IMR-90 (cell line): ENCODE results near the gene OR6S1. TPM values are rescaled to one million over a fixed set of nuclear protein-coding genes. Genes with fewer than 3 reads are reported as not detected.

Source experiments
- ATAC-seq: fragments of 200-7000 bp; cut with Tn5 transposase; 2 replicates; pipeline ENCODE4 v1.9.1; 2020; ENCODE audit warnings: low read depth, mild to moderate bottlenecking, moderate library complexity
- BruUV-seq: library from RNA; stranded (reverse); fragments of 400-500 nt; replicated peaks from 2 replicates; lab custom pipeline; 2021; lab: Mats Ljungman, UMichigan
- CTCF ChIA-PET: fragments of 300-600 bp; formaldehyde crosslinking; extraction: SDS; loops from one replicate; lab custom pipeline; 2021; ENCODE audit warnings: antibody characterized with exemption; lab: Yijun Ruan, JAX
- POLR2A ChIA-PET: fragments of 300-600 bp; sonication (Branson Sonifier 250); formaldehyde crosslinking; loops from one replicate; lab custom pipeline; 2022; ENCODE audit warnings: antibody characterized with exemption; ENCODE audit not compliant: unreplicated experiment; lab: Charles Lee
- DNase-seq: peaks from one replicate; pipeline ENCODE4 v3.0.0; 2013
- H2AFZ ChIP-seq: replicated peaks from 2 replicates; pipeline ENCODE3; 2013; ENCODE audit warnings: low read length, mild to moderate bottlenecking; ENCODE audit not compliant: poor library complexity
- H2AK5ac ChIP-seq: 2 replicates; pipeline ENCODE4 v1.6.1; 2013; ENCODE audit warnings: low read depth, low read length, inconsistent platforms
- H2AK9ac ChIP-seq: replicated peaks from 2 replicates; pipeline ENCODE3; 2013; ENCODE audit warnings: mild to moderate bottlenecking, low read depth, low read length, moderate library complexity; ENCODE audit not compliant: poor library complexity
- H2BK120ac ChIP-seq: 2 replicates; pipeline ENCODE4 v1.6.1; 2013; ENCODE audit warnings: low read depth, low read length, inconsistent platforms
- H2BK15ac ChIP-seq: 3 replicates; pipeline ENCODE4 v1.6.1; 2013; ENCODE audit warnings: low read depth, low read length, inconsistent platforms
- H2BK20ac ChIP-seq: 2 replicates; pipeline ENCODE4 v1.6.1; 2013; ENCODE audit warnings: low read depth, mild to moderate bottlenecking, inconsistent platforms, low read length, moderate library complexity
- H2BK5ac ChIP-seq: 2 replicates; pipeline ENCODE4 v1.6.1; 2013; ENCODE audit warnings: mild to moderate bottlenecking, low read depth, low read length, inconsistent platforms; ENCODE audit not compliant: poor library complexity, severe bottlenecking
- H3K14ac ChIP-seq: replicated peaks from 2 replicates; pipeline ENCODE4 v1.6.1; 2013; ENCODE audit warnings: low read depth, low read length, inconsistent platforms
- H3K18ac ChIP-seq: 2 replicates; pipeline ENCODE4 v1.6.1; 2013; ENCODE audit warnings: low read depth, low read length, control low read depth
- H3K23ac ChIP-seq: 2 replicates; pipeline ENCODE4 v1.6.1; 2013; ENCODE audit warnings: low read depth, low read length, inconsistent platforms
- H3K27ac ChIP-seq: 2 replicates; pipeline ENCODE4 v1.5.1; 2013; ENCODE audit warnings: mild to moderate bottlenecking, control low read depth, low read length; ENCODE audit not compliant: insufficient read depth
- H3K27me3 ChIP-seq: 2 replicates; pipeline ENCODE4 v1.6.1; 2013; ENCODE audit warnings: low read length; ENCODE audit not compliant: control insufficient read depth, insufficient read depth
- H3K36me3 ChIP-seq: 2 replicates; pipeline ENCODE4 v1.6.1; 2013; ENCODE audit warnings: low read length, mixed read lengths; ENCODE audit not compliant: control insufficient read depth, insufficient read depth
- H3K4ac ChIP-seq: 2 replicates; pipeline ENCODE4 v1.6.1; 2013; ENCODE audit warnings: low read depth, low read length, inconsistent platforms
- H3K4me1 ChIP-seq: 2 replicates; pipeline ENCODE4 v1.6.1; 2013; ENCODE audit warnings: low read length, mixed read lengths; ENCODE audit not compliant: control insufficient read depth, insufficient read depth
- H3K4me2 ChIP-seq: 2 replicates; pipeline ENCODE4 v1.6.1; 2013; ENCODE audit warnings: low read depth, mild to moderate bottlenecking, control low read depth, low read length, moderate library complexity
- H3K4me3 ChIP-seq: 2 replicates; pipeline ENCODE4 v1.5.1; 2013; ENCODE audit warnings: low read depth, mild to moderate bottlenecking, control low read depth, low read length, moderate library complexity; ENCODE audit not compliant: insufficient read depth
- H3K56ac ChIP-seq: 2 replicates; pipeline ENCODE4 v1.6.1; 2013; ENCODE audit warnings: low read length, inconsistent platforms; ENCODE audit not compliant: insufficient read depth; ENCODE audit errors: extremely low read depth
- H3K79me1 ChIP-seq, 2 experiments: 2 replicates each; pipeline ENCODE4 v1.6.1; 2013; ENCODE audit warnings: low read length in 2 of 2, inconsistent platforms in 1 of 2, low read depth in 1 of 2
- H3K9ac ChIP-seq: 2 replicates; pipeline ENCODE4 v1.6.1; 2013; ENCODE audit warnings: low read depth, low read length, control low read depth
- H3K9me1 ChIP-seq: 2 replicates; pipeline ENCODE4 v1.6.1; 2013; ENCODE audit warnings: low read length, inconsistent platforms; ENCODE audit not compliant: insufficient read depth
- H3K9me3 ChIP-seq: 2 replicates; pipeline ENCODE4 v1.6.1; 2013; ENCODE audit warnings: low read length; ENCODE audit not compliant: control insufficient read depth, insufficient read depth
- H4K20me1 ChIP-seq: 2 replicates; pipeline ENCODE4 v1.6.1; 2013; ENCODE audit warnings: low read length, inconsistent platforms; ENCODE audit not compliant: insufficient read depth
- H4K5ac ChIP-seq: 2 replicates; pipeline ENCODE4 v1.6.1; 2013; ENCODE audit warnings: mild to moderate bottlenecking, low read depth, low read length, control low read depth
- H4K8ac ChIP-seq, 2 experiments: 2 replicates each; pipeline ENCODE4 v1.6.1; 2013; ENCODE audit warnings: low read depth in 2 of 2, low read length in 2 of 2, control low read depth in 1 of 2, inconsistent platforms in 1 of 2
- H4K91ac ChIP-seq: 2 replicates; pipeline ENCODE4 v1.6.1; 2013; ENCODE audit warnings: low read depth, low read length, inconsistent platforms; ENCODE audit not compliant: insufficient read depth
- BHLHE40 ChIP-seq: fragments of 150-350 bp; IDR thresholded peaks from 2 replicates; pipeline ENCODE4 v1.6.1; 2016; ENCODE audit warnings: mild to moderate bottlenecking, low read depth, low read length
- CEBPB ChIP-seq: IDR thresholded peaks from 2 replicates; pipeline ENCODE4 v1.6.1; 2012; ENCODE audit warnings: low read depth, low read length, improper control_type of control experiment
- CHD1 ChIP-seq: IDR thresholded peaks from 2 replicates; pipeline ENCODE4 v1.6.1; 2012; ENCODE audit warnings: low read depth, low read length, improper control_type of control experiment
- CTCF ChIP-seq: conservative IDR thresholded peaks from 2 replicates; pipeline ENCODE4 v1.5.1; 2012; ENCODE audit warnings: mild to moderate bottlenecking, low read depth, low read length, improper control_type of control experiment
- ELK1 ChIP-seq: fragments of 150-350 bp; IDR thresholded peaks from 2 replicates; pipeline ENCODE4 v1.6.1; 2016; ENCODE audit warnings: low read depth, mild to moderate bottlenecking, low read length, moderate library complexity, borderline replicate concordance
- FOS ChIP-seq: fragments of 150-350 bp; IDR thresholded peaks from 2 replicates; pipeline ENCODE4 v1.6.1; 2016; ENCODE audit warnings: low read depth, low read length
- MAFK ChIP-seq: IDR thresholded peaks from 2 replicates; pipeline ENCODE4 v1.6.1; 2012; ENCODE audit warnings: low read depth, low read length, improper control_type of control experiment
- MAZ ChIP-seq: IDR thresholded peaks from 2 replicates; pipeline ENCODE4 v1.6.1; 2012; ENCODE audit warnings: low read depth, mild to moderate bottlenecking, low read length, improper control_type of control experiment, moderate library complexity, borderline replicate concordance
- MXI1 ChIP-seq: IDR thresholded peaks from 2 replicates; pipeline ENCODE4 v1.6.1; 2012; ENCODE audit warnings: low read depth, mild to moderate bottlenecking, low read length, moderate library complexity, borderline replicate concordance
- RAD21 ChIP-seq: IDR thresholded peaks from 2 replicates; pipeline ENCODE4 v1.6.1; 2012; ENCODE audit warnings: low read length, improper control_type of control experiment
- RCOR1 ChIP-seq: IDR thresholded peaks from 2 replicates; pipeline ENCODE4 v1.6.1; 2012; ENCODE audit warnings: mild to moderate bottlenecking, low read length, improper control_type of control experiment; ENCODE audit not compliant: insufficient replicate concordance
- RFX5 ChIP-seq: IDR thresholded peaks from 2 replicates; pipeline ENCODE4 v1.8.0; 2012; ENCODE audit warnings: low read depth, mild to moderate bottlenecking, low read length, moderate library complexity
- SMC3 ChIP-seq: fragments of 150-350 bp; IDR thresholded peaks from 2 replicates; pipeline ENCODE4 v1.6.1; 2016; ENCODE audit warnings: low read depth, mild to moderate bottlenecking, antibody characterized with exemption, low read length, moderate library complexity
- WGBS, 2 experiments: methylation state at CpG; one replicate each; pipeline versions ENCODE4 v1.1.5 to v1.1.7; 2013; ENCODE audit warnings: missing lambda C conversion rate in 2 of 2; ENCODE audit not compliant: insufficient read length in 1 of 2; ENCODE audit errors: extremely low coverage in 2 of 2; 5-methylcytosine and 5-hydroxymethylcytosine counted together
- dilution Hi-C: fragments of 300-500 bp; cut with HindIII; formaldehyde crosslinking; loops from one replicate; pipeline ENCODE4 v1.14.3; 2018; ENCODE audit warnings: low sequenced_read_pairs; ENCODE audit not compliant: unreplicated experiment
- in situ Hi-C: fragments of 300-500 bp; cut with MboI; formaldehyde crosslinking; loops from 3 replicates; pipeline ENCODE4 v1.14.3; 2019; ENCODE audit warnings: low sequenced_read_pairs, inconsistent platforms, mixed read lengths
- intact Hi-C: fragments of 100-400 bp; cut with micrococcal nuclease; formaldehyde crosslinking; loops from 2 replicates; pipeline ENCODE4 v1.10.0; 2022
- polyA plus RNA-seq, 3 experiments: library from polyadenylated mRNA; depleted of rRNA; stranded (reverse); fragments of >200 nt; gene quantifications; 2 replicates each; pipeline ENCODE4 v1.2.3, GENCODE V29; 2012; ENCODE audit warnings: low replicate concordance in 1 of 3
- total RNA-seq: library from RNA; depleted of rRNA; stranded (reverse); fragments of >200 nt; gene quantifications from 2 replicates; pipeline ENCODE4 v1.2.3, GENCODE V29; 2012

The OR6S1 gene
- total and polyA plus RNA-seq, 2 of the 4 experiments (the other 2 are of a cell fraction) = not detected

- Histone ChIP-seq H3K4me2 (peak overlapping the region; percentile 71), H3K27ac (no peak overlapping the region), H3K9me3 (no peaks in the 10 kb centered on the region), H3K9me1 (no peaks in the 10 kb centered on the region), H3K4me3 (peak overlapping the region; percentile 30; the same call in 1 of the 2 replicates), H2BK15ac (no peak overlapping the region), H3K79me1 (no peaks in the 10 kb centered on the region), H3K18ac (no peak overlapping the region), H3K36me3 (no peaks in the 10 kb centered on the region), H2AK9ac (no peak overlapping the region), H3K14ac (no peak overlapping the region), H3K4ac (no peak overlapping the region), H4K8ac (no peak overlapping the region), H4K91ac (no peak overlapping the region), H2AK5ac (no peak overlapping the region), H3K56ac (no peak overlapping the region), H2BK5ac (no peak overlapping the region), H2BK20ac (no peak overlapping the region), H2AFZ (no peak overlapping the region), H3K27me3 (peaks cover 4% of the 10 kb centered on the region), H3K4me1 (no peaks in the 10 kb centered on the region), H2BK120ac (no peak overlapping the region), H3K9ac (no peak overlapping the region), H4K5ac (no peak overlapping the region), H3K23ac (no peak overlapping the region), H4K20me1 (peaks cover 4% of the 10 kb centered on the region; the same call in 1 of the 2 replicates)
- dilution Hi-C loops = no loop called here
- TF ChIP-seq MAFK (no peak), MAZ (no peak), FOS (no peak), SMC3 (no peak), CEBPB (no peak), CTCF (no peak), RFX5 (no peak), MXI1 (no peak), CHD1 (no peak), RAD21 (no peak), RCOR1 (no peak), BHLHE40 (no peak), ELK1 (no peak)
- ChIA-PET POLR2A (interaction anchor here (0.6 kb wide), 1 partner anchor 59 kb away, joined by 4 read pairs; no protein-coding TSS in a partner anchor), CTCF (no interaction called here)
- peak; percentile 56 for DNase-seq
- no peak; the same call in 1 of the 2 replicates for ATAC-seq
- in situ Hi-C loops = loop anchor here (5.0 kb wide), 1 partner anchor 50 kb away; the partner anchor contains the start of gene RNASE4
- WGBS, 2 experiments = 10% methylated on average over 2 of the region's 18 CpGs; no CpG with 5 or more reads in 1 of the 2 experiments
- no TSS peak for BruUV-seq
- intact Hi-C loops = loop anchor here (2.0 to 5.0 kb wide), 2 partner anchors 19 to 340 kb away; no protein-coding TSS in a partner anchor
Observed at GRCh38 chr14:20631880-20632389, 9.6 kb downstream of the OR6S1 start.
